Heart left ventricle (tissue), 16 donors: ENCODE measurements around the gene RBM28. TPM values are rescaled to one million over a fixed set of nuclear protein-coding genes. Genes with fewer than 3 reads are reported as not detected.

Experiments used
- ATAC-seq, 4 donors: fragments of 200-7000 bp; cut with Tn5 transposase; one replicate each; pipeline ENCODE4 v1.9.1; 2020 to 2022; ENCODE audit warnings: moderate library complexity in 4 of 4, mild to moderate bottlenecking in 3 of 4, moderate number of reproducible peaks in 1 of 4
- DNase-seq, 5 donors: peaks; one replicate each; pipeline ENCODE4 v3.0.0-alpha.2; 2020
- H3K27ac ChIP-seq, 12 donors: fragments of 200-600 bp; sonication (generic) in 4 of 12; one replicate each; pipeline versions ENCODE4 v1.5.0 to v1.8.0; 2016 to 2022; ENCODE audit warnings: mild to moderate bottlenecking in 2 of 12
- H3K27me3 ChIP-seq, 9 donors: fragments of 200-600 bp; sonication (generic) in 2 of 9; one replicate each; pipeline versions ENCODE4 v1.5.1 to v1.8.0; 2016 to 2022; ENCODE audit warnings: mild to moderate bottlenecking in 3 of 9
- H3K36me3 ChIP-seq, 9 donors: fragments of 200-600 bp; sonication (generic) in 2 of 9; one replicate each; pipeline versions ENCODE4 v1.5.0 to v1.8.0; 2018 to 2022; ENCODE audit warnings: mild to moderate bottlenecking in 2 of 9
- H3K4me1 ChIP-seq, 12 donors: fragments of 200-600 bp; sonication (generic) in 4 of 12; one replicate each; pipeline versions ENCODE4 v1.5.0 to v1.8.0; 2016 to 2022; ENCODE audit warnings: mild to moderate bottlenecking in 3 of 12
- H3K4me3 ChIP-seq, 12 donors: fragments of 200-600 bp; sonication (generic) in 4 of 12; one replicate each; pipeline versions ENCODE4 v1.5.0 to v1.8.0; 2017 to 2022; ENCODE audit warnings: mild to moderate bottlenecking in 9 of 12, moderate library complexity in 4 of 12
- H3K9me3 ChIP-seq, 12 donors: fragments of 200-600 bp; sonication (generic) in 4 of 12; one replicate each; pipeline versions ENCODE4 v1.5.0 to v1.8.0; 2016 to 2022; ENCODE audit warnings: mild to moderate bottlenecking in 1 of 12
- CTCF ChIP-seq, 12 donors: fragments of 200-600 bp; sonication (generic) in 4 of 12; IDR thresholded peaks; one replicate each; pipeline versions ENCODE4 v1.5.0 to v1.8.0; 2018 to 2022; ENCODE audit warnings: antibody characterized with exemption in 12 of 12, mild to moderate bottlenecking in 5 of 12
- POLR2A ChIP-seq, 2 donors: fragments of 450-650 bp; IDR thresholded peaks; one replicate each; pipeline ENCODE4 v1.6.1; 2017; ENCODE audit warnings: antibody characterized with exemption in 2 of 2, mild to moderate bottlenecking in 2 of 2, moderate library complexity in 2 of 2
- WGBS, 4 donors: extraction: QIAGEN DNeasy Blood & Tissue Kit in 2 of 4; methylation state at CpG; one replicate each; pipeline versions ENCODE4 v1.1.5 to v1.1.7; 2013 to 2018; 5-methylcytosine and 5-hydroxymethylcytosine counted together
- intact Hi-C, 10 donors: fragments of 100-400 bp; cut with DNase I; formaldehyde crosslinking; loops; one replicate each; pipeline versions ENCODE4 v1.11.1 to v1.14.2; 2022
- polyA plus RNA-seq, 2 donors: library from polyadenylated mRNA; stranded (reverse); fragments of 200-250 nt; gene quantifications; one replicate each; pipeline ENCODE4 v1.2.3, GENCODE V29; 2013
- total RNA-seq, 9 donors: library from RNA; depleted of rRNA in 2 of 9; stranded (reverse); fragments of >200 nt in 2 of 9; fragmentation: NEBNext Ultra II Directional in 3 of 9; extraction: Animal tissue kit (Norgen Biotek cat#: 25700) in 3 of 9; gene quantifications; one replicate each; pipeline versions ENCODE4 v1.1.0 to v1.2.4, GENCODE V29; 2016 to 2023
- donor health status: ischemic (EF 13 %, LVEDD 7.1; RV severe dilation, severe dysfunction).
- donor health status: healthy with polysubstance abuse.
- donor health status: DM: no; HTN: yes; CAD: no.
- donor health status: DM: no; HTN: no; CAD: no.
- donor health status: ischemic (EF 25% LVEDD 6.9; RV normal size, moderate dysfunction).
- donor health status: ischemic (EF 25% LVEDD 5.7; RV mildly dilated, moderate dysfunction).
- donor health status: healthy.
- donor health status: DM: yes; HTN: yes; CAD: no.
- donor health status: ischemic (EF 35%, LVEDD 5.7; RV mildly dilated, moderate dysfunction).
- donor health status: nonischemic (EF 11% LVEDD 7.7; RV severe dilation, severe dysfunction).
- donor health status: DM: yes; HTN: yes; CAD: no.
- donor health status: PGD.
- donor health status: ischemic (EF 29% LVEDD 5.4; RV normal size, mild dysfunction).
- donor health status: nonischemic (EF 23%, LVEDD 6.1; RV moderate dilation, normal function).

The RBM28 gene
- total and polyA plus RNA-seq, 11 donors, result 12.0 to 40.2 (median 25.3) TPM

- H3K27me3 ChIP-seq, result peaks cover 0 to 37% (median 15%) of the 10 kb centered on the region in 9 donors
Observed at GRCh38 chr7:128352636-128353035, 8.9 kb upstream of the RBM28 start.

DNA sequence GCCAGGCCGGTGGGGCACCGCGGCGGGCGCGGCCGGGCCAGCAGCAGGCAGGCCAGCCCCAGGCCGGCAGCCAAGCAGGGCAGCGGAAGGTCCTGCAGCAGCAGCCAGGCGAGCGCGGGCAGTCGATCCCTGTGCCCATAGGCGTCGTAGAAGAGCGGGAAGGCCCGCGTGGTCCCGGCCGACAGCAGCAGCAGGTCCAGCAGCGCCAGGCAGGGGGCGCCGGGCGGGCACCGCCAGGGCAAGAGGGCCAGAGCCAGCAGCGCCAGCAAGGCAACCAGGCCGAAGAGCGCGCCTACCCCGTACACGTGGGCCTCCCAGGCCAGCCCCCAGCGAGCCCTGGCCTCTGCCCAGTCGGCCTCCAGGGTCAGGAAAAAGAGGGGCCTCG lies 8.4 kb upstream of the RBM28 start:
- H3K27ac ChIP-seq, result no peak overlapping the region
- TF ChIP-seq POLR2A (IDR thresholded peaks at IDR 0.05) (no peak), CTCF (IDR thresholded peaks at IDR 0.05) (peak; percentile 21 to 66 (median 43))
- no peaks in the 10 kb centered on the region for H3K9me3 ChIP-seq
- peaks cover 0 to 37% (median 15%) of the 10 kb centered on the region in 9 donors for H3K27me3 ChIP-seq
- H3K36me3 ChIP-seq, result no peaks in the 10 kb centered on the region
- peak overlapping the region in 6 of 12 donors; percentile 10 to 50 (median 42) for H3K4me3 ChIP-seq
- DNase-seq, result peak in 4 of 5 donors; percentile 58 to 79 (median 64)
- WGBS, 4 donors, result 9 to 18% (median 13%) methylated on average over 22 to 34 of the region's 34 CpGs
- intact Hi-C loops, result no loop called here
- ATAC-seq, result peak in 3 of 4 donors; percentile 54 to 67 (median 59)
- H3K4me1 ChIP-seq, result peaks cover 0 to 20% (median 7%) of the 10 kb centered on the region in 12 donors

More at GRCh38 chr7:128352636-128353035, 8.9 kb upstream of the RBM28 start:
- Histone ChIP-seq H3K9me3 (no peaks in the 10 kb centered on the region), H3K4me1 (peaks cover 0 to 24% (median 7%) of the 10 kb centered on the region in 12 donors), H3K27ac (no peak overlapping the region), H3K36me3 (no peaks in the 10 kb centered on the region), H3K4me3 (peak overlapping the region in 1 of 12 donors; percentile 10)
- 74 to 79% (median 77%) methylated on average over 8 of the region's 8 CpGs for WGBS, 4 donors
- TF ChIP-seq POLR2A (IDR thresholded peaks at IDR 0.05) (no peak), CTCF (IDR thresholded peaks at IDR 0.05) (no peak)
- intact Hi-C loops, result no loop called here
- ATAC-seq (no peak), DNase-seq (no peak)

- Histone ChIP-seq H3K36me3 (no peaks in the 10 kb centered on the region), H3K4me3 (peak overlapping the region in 10 of 12 donors; percentile 21 to 50 (median 40)), H3K27ac (no peak overlapping the region), H3K4me1 (peaks cover 0 to 17% (median 6%) of the 10 kb centered on the region in 12 donors), H3K27me3 (peaks cover 0 to 37% (median 15%) of the 10 kb centered on the region in 9 donors), H3K9me3 (no peaks in the 10 kb centered on the region)
- DNase-seq, result peak in 2 of 5 donors; percentile 39 to 75
- intact Hi-C loops, result loop anchor here in 1 of 10 donors (2.0 kb wide), 1 partner anchor 35 kb away; no protein-coding TSS in a partner anchor
- WGBS, 4 donors, result 10 to 28% (median 15%) methylated on average over 10 to 97 of the region's 97 CpGs
- TF ChIP-seq POLR2A (IDR thresholded peaks at IDR 0.05), result no peak
- no peak for TF ChIP-seq CTCF (IDR thresholded peaks at IDR 0.05)
- ATAC-seq, result peak in 2 of 4 donors; percentile 25 to 37
Observed at GRCh38 chr7:128351296-128352152, 7.8 kb upstream of the RBM28 start.

DNA sequence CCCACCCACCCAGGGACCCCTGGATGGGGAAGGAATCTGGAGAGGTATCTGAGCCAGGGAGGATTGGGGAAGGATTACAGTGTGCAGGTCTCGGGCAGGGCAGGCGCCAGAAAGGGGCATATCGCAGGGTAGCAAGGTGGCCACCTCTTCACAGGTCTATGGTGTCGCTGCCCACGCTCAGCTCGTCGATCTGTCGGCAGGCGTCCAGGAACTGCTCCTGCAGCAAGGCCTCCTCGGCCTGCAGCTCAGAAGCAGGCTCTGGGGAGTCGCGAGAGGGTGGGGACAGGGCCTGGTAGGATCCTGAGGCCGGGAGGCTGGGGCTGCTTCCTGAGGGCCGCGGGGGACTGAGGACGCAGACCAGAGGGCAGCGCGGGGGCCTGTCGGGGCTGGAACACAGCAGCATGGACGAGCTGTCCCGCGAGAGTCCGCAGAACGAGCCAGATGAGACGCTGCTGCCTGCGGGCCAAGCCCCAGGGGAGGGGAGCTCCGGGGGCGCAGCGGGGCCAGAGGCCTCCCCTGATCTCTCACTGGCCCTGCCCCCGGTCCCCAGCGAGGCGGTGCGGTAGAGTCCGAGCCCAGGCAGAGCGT lies 7.1 kb upstream of the RBM28 start:
- H3K27me3 ChIP-seq, result peaks cover 0 to 37% (median 15%) of the 10 kb centered on the region in 9 donors
- peak in 1 of 5 donors; percentile 72 for DNase-seq
- no peak overlapping the region for H3K27ac ChIP-seq
- ATAC-seq, result peak in 1 of 4 donors; percentile 6
- 59 to 76% (median 66%) methylated on average over 18 to 35 of the region's 35 CpGs for WGBS, 4 donors
- no peaks in the 10 kb centered on the region for H3K36me3 ChIP-seq
- H3K4me3 ChIP-seq, result peak overlapping the region in 4 of 12 donors; percentile 38 to 50 (median 44)
- no peaks in the 10 kb centered on the region for H3K9me3 ChIP-seq
- intact Hi-C loops, result loop anchor here in 1 of 10 donors (2.0 kb wide), 1 partner anchor 36 kb away; no protein-coding TSS in a partner anchor
- peaks cover 0 to 13% (median 4%) of the 10 kb centered on the region in 12 donors for H3K4me1 ChIP-seq
- TF ChIP-seq CTCF (IDR thresholded peaks at IDR 0.05), result no peak
- no peak for TF ChIP-seq POLR2A (IDR thresholded peaks at IDR 0.05)
